ENCODE data around the gene CAMK1. TPM values are rescaled to one million over a fixed set of nuclear protein-coding genes. Genes with fewer than 3 reads are reported as not detected.

The CAMK1 gene
- total RNA-seq, 2 donors from 2014 or later: 16.4 to 40.2 TPM

DNA sequence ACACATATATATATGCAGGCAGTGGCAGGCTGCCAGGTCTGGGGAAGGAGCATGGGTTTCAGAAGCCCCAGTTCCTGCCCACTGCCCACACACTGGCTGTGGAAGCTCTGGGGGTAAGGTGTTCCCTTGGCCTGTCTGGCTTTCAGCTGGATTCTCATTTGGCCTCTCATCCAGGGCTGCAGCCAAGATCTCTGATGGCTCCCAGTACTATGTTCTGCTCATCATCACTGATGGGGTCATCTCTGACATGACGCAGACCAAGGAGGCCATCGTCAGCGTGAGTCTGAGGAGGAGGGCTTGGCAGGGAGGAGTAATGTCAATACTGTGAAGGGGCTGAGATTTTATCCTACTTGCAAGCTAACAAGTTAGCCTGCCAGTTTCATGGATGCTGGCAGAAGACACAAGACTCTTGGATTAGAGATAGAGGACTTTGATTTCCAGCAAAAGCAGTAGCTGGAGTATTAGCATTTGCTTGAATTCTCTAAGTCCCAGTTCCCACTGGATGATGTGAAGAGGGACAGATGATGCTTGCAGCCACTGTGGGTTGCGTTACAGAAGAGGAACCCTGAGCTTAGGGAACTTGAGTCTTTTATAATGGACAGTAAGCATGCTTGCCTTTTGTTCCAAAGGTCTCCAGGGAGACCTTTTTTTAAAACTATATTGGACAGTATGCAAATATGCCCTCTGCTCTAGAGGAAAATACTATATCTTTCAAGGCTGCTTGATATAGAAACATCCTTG lies 43.8 kb downstream of the CAMK1 start:
- no peak overlapping the region for H3K27ac ChIP-seq
- H3K9me3 ChIP-seq: no peaks in the 10 kb centered on the region
- no peak for DNase-seq (ENCODE audit: low spot score)
- TF ChIP-seq, protein P1, sequence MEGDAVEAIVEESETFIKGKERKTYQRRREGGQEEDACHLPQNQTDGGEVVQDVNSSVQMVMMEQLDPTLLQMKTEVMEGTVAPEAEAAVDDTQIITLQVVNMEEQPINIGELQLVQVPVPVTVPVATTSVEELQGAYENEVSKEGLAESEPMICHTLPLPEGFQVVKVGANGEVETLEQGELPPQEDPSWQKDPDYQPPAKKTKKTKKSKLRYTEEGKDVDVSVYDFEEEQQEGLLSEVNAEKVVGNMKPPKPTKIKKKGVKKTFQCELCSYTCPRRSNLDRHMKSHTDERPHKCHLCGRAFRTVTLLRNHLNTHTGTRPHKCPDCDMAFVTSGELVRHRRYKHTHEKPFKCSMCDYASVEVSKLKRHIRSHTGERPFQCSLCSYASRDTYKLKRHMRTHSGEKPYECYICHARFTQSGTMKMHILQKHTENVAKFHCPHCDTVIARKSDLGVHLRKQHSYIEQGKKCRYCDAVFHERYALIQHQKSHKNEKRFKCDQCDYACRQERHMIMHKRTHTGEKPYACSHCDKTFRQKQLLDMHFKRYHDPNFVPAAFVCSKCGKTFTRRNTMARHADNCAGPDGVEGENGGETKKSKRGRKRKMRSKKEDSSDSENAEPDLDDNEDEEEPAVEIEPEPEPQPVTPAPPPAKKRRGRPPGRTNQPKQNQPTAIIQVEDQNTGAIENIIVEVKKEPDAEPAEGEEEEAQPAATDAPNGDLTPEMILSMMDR (IDR thresholded peaks at IDR 0.05): no peak
- H3K4me3 ChIP-seq: no peak overlapping the region
- no peaks in the 10 kb centered on the region for H3K27me3 ChIP-seq
- peaks cover 0 to 6% of the 10 kb centered on the region in 2 donors for H3K4me1 ChIP-seq
- H3K36me3 ChIP-seq: no peaks in the 10 kb centered on the region

DNA sequence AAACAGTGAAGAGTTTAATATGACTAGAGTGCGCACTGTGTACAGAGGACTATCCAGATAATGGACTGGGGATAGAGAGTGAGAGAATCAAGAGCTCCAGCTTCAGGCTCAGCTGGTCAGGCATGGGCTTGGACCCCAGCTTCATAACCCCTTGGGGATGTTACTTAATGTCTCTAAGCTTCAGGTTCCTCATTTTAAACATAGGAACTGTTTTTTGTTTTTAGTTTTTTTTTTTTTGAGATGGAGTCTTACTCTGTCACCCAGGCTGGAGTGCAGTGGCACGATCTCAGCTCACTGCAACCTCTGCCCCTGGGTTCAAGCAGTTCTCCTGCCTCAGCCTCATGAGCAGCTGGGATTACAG lies 48.1 kb downstream of the CAMK1 start:
- Histone ChIP-seq H3K4me1 (no peaks in the 10 kb centered on the region), H3K27ac (no peak overlapping the region), H3K36me3 (no peaks in the 10 kb centered on the region), H3K4me3 (no peak overlapping the region), H3K9me3 (no peaks in the 10 kb centered on the region), H3K27me3 (no peaks in the 10 kb centered on the region)
- TF ChIP-seq, protein P1 (IDR thresholded peaks at IDR 0.05): no peak
- DNase-seq (ENCODE audit: low spot score): no peak

DNA sequence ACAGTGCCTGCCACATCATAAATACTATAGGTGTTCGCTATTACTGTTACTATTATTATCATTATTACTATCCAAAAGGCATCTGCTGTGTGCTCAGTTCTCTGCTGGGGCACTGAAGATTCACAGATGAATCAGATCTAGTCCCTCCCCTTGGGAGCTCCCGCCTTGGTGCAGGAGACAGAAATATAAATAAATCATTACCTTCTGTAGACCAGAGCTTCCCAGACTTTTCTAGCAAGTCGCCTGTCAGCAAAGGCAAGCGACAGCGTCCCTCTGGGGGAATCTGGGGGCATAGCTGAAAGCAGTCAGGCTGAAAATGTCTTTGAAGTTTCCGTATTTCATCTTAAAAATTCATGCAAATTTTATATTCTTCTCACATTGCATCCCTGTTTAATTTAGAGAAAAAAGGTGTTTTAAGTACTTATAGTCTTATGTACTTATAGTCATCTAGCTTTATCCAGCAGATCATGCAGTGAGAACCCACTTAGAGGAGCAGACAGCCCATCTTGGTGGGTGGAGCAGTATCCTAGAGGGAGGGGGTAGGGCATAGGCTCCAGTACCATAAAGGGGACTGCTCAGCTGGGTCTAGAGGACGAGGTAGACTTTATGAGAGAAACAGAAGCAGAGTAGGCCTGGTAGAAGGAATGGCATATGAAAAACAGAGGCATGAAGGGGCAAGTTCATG lies 48.6 kb downstream of the CAMK1 start:
- no peak overlapping the region for H3K27ac ChIP-seq
- TF ChIP-seq, protein P1 (IDR thresholded peaks at IDR 0.05): no peak

DNA sequence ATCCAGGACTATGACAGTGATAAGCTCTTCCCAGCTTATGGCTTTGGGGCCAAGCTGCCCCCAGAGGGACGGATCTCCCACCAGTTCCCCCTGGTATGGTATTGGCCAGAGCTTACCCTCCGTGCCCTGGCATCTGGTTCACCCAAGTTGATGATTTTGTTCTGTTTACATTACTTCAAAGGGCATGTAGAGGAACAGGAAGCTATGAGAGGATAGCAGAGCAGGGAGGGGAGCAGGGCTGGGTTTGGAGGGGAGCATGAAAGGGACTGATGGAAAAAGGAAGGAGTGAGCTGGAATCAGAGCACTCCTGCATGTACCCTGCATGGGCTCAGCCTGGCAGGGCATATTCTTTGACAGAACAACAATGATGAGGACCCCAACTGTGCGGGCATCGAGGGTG lies 51.6 kb downstream of the CAMK1 start:
- H3K36me3 ChIP-seq: no peaks in the 10 kb centered on the region
- H3K4me3 ChIP-seq: no peak overlapping the region
- no peaks in the 10 kb centered on the region for H3K27me3 ChIP-seq
- DNase-seq (ENCODE audit: low spot score): no peak
- no peaks in the 10 kb centered on the region for H3K9me3 ChIP-seq
- no peaks in the 10 kb centered on the region for H3K4me1 ChIP-seq
- no peak overlapping the region for H3K27ac ChIP-seq
- TF ChIP-seq, protein P1 (IDR thresholded peaks at IDR 0.05): no peak

More for the DNA sequence above, 48.6 kb downstream of the CAMK1 start:
- no peaks in the 10 kb centered on the region for H3K27me3 ChIP-seq
- no peaks in the 10 kb centered on the region for H3K36me3 ChIP-seq
- no peaks in the 10 kb centered on the region for H3K9me3 ChIP-seq
- no peak overlapping the region for H3K4me3 ChIP-seq
- H3K4me1 ChIP-seq: no peaks in the 10 kb centered on the region
- DNase-seq (ENCODE audit: low spot score): no peak

DNA sequence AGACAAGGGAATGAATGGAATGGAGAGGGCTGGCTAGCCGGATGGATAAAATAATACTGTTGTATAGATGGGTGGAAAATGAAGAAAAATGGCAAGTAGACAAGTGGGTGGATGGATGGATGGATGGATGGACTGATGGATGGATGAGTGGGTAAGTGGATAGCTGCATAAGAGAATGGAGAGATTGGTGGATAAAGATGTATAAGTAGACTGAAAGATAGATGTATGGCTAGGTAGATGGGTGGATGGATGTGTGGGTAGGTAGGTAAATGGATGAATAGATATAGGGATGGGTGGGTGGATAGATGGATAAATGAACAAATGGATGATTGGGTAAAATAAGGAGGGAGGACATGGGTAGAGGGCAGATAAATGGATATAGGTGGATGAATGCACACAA lies 52.2 kb downstream of the CAMK1 start:
- no peaks in the 10 kb centered on the region for H3K36me3 ChIP-seq
- H3K27ac ChIP-seq: no peak overlapping the region
- H3K4me1 ChIP-seq: no peaks in the 10 kb centered on the region
- no peaks in the 10 kb centered on the region for H3K27me3 ChIP-seq
- TF ChIP-seq, protein P1 (IDR thresholded peaks at IDR 0.05): no peak
- DNase-seq (ENCODE audit: low spot score): no peak
- H3K9me3 ChIP-seq: no peaks in the 10 kb centered on the region
- no peak overlapping the region for H3K4me3 ChIP-seq

Measured in right atrium auricular region (tissue), 2 donors.